K562 (cell line): Measurements from ENCODE around the gene SAMD14.

Experiments
- CHAMP1 ChIP-seq: fragments of 450-650 bp; IDR thresholded peaks from 2 replicates; pipeline ENCODE4 v1.6.1; 2016; ENCODE audit warnings: mild to moderate bottlenecking
- CTCF ChIP-seq, 3 experiments: IDR thresholded peaks in 2 of 3; conservative IDR thresholded peaks in 1 of 3; 2 replicates each; pipeline ENCODE4 v1.5.1; 2011 to 2012; ENCODE audit warnings: low read length in 3 of 3, mild to moderate bottlenecking in 3 of 3, control low read depth in 2 of 3, improper control_type of control experiment in 1 of 3, inconsistent platforms in 1 of 3, low read depth in 1 of 3, mixed read lengths in 1 of 3, moderate library complexity in 1 of 3; ENCODE audit not compliant: insufficient read depth in 2 of 3
- HLTF ChIP-seq: fragments of 450-650 bp; IDR thresholded peaks from 2 replicates; pipeline ENCODE4 v1.6.1; 2016
- MYC ChIP-seq, 2 experiments: fragments of 250-450 bp in 1 of 2; sonication (Bioruptor Pico) in 1 of 2; IDR thresholded peaks; 2 replicates each; pipeline versions ENCODE4 v1.5.1 to v1.6.1; 2012 to 2021; ENCODE audit warnings: low read depth in 2 of 2, borderline replicate concordance in 1 of 2, improper control_type of control experiment in 1 of 2, low read length in 1 of 2, mild to moderate bottlenecking in 1 of 2, moderate library complexity in 1 of 2
- NR2F6 ChIP-seq: fragments of 450-650 bp; formaldehyde crosslinking; IDR thresholded peaks from 2 replicates; pipeline ENCODE4 v1.4.0; 2020; ENCODE audit warnings: mild to moderate bottlenecking
- PHF20 ChIP-seq: fragments of 450-650 bp; IDR thresholded peaks from 2 replicates; pipeline ENCODE4 v1.6.1; 2018; ENCODE audit not compliant: partially characterized antibody
- POLR2A ChIP-seq: fragments of 450-650 bp; conservative IDR thresholded peaks from 2 replicates; pipeline ENCODE4 v1.6.1; 2016
- POLR2AphosphoS5 ChIP-seq: IDR thresholded peaks from 2 replicates; pipeline ENCODE4 v1.6.1; 2011; ENCODE audit warnings: mild to moderate bottlenecking, low read depth, low read length, moderate library complexity; ENCODE audit not compliant: control insufficient read depth, insufficient read depth
- SIN3B ChIP-seq: fragments of 450-650 bp; IDR thresholded peaks from 2 replicates; pipeline ENCODE4 v1.6.1; 2017; ENCODE audit warnings: low read depth, mild to moderate bottlenecking, moderate library complexity

GRCh38 chr17:50168319-50168718 is 38.4 kb upstream of the SAMD14 start:
- TF ChIP-seq CTCF (IDR thresholded peaks at IDR 0.05 in 2 of 3, conservative IDR thresholded peaks at IDR 0.05 in 1 of 3; ENCODE audit: insufficient read depth in 2 of 3, low read depth in 1 of 3, low read length in 3 of 3) (no peak), PHF20 (no peak), CHAMP1 (no peak), POLR2AphosphoS5 (no peak), SIN3B (no peak), HLTF (no peak), MYC (IDR thresholded peaks at IDR 0.05; ENCODE audit: low read depth, low read length) (no peak), MYC (CRISPR knock-in tag; IDR thresholded peaks at IDR 0.05; ENCODE audit: borderline replicate concordance, low read depth) (no peak), NR2F6 (CRISPR knock-in tag) (no peak), POLR2A (no peak)
